Measurements from ENCODE around the gene FAM83C.

DNA sequence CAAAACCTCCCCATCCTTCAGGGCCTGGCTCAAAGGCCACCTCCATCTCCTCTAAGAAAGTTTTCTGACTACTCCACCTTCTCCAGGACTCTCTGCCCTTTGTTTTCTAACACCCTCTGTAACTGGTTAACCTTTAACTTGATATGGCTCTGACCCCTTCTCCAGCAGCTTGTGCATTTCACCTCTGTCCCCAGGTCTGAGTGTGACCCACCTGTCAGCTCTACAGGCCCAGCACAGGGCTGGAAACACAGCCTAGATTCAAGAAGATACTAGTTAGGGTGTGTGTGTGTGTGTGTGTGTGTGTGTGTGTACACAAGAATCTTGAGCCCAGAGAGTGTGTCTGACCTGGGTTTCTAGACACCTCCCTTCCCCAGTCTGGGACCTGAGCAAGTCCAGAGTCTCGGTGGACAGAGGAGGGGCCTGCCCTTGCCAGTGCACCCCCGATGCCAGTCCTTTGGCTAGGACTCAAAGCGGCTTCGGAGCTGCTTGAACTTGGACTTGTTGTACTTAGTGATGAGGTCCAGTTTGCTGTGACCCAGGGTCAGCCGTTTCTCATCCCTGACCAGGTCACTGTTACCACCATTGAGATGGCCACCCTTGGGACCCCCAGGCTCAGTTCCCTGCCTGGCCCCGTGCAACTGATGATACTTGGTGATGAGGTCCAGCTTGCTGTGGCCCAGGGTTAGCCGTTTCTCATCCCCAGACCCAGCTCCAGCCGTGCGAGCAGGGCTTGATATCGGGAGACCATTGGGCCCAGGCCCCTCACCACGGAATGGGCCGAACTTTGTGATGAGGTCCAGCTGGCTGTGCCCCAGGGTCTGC lies 5.9 kb downstream of the FAM83C start:
- TF ChIP-seq, protein P1, sequence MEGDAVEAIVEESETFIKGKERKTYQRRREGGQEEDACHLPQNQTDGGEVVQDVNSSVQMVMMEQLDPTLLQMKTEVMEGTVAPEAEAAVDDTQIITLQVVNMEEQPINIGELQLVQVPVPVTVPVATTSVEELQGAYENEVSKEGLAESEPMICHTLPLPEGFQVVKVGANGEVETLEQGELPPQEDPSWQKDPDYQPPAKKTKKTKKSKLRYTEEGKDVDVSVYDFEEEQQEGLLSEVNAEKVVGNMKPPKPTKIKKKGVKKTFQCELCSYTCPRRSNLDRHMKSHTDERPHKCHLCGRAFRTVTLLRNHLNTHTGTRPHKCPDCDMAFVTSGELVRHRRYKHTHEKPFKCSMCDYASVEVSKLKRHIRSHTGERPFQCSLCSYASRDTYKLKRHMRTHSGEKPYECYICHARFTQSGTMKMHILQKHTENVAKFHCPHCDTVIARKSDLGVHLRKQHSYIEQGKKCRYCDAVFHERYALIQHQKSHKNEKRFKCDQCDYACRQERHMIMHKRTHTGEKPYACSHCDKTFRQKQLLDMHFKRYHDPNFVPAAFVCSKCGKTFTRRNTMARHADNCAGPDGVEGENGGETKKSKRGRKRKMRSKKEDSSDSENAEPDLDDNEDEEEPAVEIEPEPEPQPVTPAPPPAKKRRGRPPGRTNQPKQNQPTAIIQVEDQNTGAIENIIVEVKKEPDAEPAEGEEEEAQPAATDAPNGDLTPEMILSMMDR (IDR thresholded peaks at IDR 0.05), result no peak
- TF ChIP-seq POLR2A (IDR thresholded peaks at IDR 0.05), result no peak
